Measurements from ENCODE around the gene SPATA31D1.

SPATA31D1 gene

DNA sequence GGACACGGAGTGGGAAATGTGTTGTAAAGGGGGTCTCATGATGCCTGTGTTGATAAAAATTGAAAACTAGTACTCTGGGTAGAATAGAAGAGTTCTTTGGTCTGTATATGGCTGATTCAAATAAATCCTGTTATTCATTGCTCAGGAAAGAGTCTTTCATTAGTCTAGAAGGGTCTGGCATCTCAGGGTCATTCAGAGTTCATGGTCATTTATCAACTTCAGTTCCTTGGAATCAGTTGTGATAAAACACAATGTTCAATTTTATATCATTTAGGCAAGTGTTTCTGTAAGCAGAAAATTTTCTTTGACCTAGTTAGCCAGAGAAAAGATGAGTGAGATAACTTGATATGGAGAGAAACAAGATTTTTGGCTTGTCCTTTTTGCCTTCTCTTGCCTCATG lies 36.3 kb downstream of the SPATA31D1 start:
- DNase-seq = no peak

DNA sequence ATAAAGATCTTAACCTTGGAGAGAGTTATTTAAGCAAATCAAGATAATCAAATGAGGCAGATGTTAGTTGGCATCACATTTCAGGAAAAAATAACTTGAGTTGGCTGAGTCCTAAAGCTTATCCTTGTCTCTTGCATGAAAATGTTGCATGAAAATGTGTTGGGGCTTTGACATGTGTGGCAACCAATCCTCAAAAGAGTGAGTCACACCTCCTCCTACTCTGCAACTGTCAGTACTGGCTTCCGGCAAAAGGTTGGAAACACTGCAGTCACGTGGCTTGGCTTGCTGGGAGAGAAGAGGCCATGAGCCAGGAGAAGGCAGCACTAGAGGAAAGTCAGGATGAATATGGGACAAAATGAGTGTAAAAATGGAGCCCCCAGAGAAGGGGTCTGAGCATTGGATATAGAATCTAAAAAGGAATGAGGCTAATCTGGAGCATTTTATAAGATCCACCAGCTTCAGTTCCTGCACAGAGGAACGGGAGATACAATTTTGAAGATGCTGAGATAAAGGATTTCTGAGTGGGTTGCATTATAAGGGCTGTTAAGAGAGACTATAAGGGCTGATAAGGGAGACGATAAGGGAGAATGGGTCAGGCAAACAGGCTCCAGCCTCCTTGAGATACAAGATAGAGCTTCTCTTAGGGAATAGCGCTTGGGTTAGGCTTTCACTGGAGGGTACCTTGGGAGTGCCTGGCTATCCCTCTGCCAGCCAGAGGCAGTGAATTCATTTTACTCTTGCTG lies 43.1 kb downstream of the SPATA31D1 start:
- no peak for DNase-seq

DNA sequence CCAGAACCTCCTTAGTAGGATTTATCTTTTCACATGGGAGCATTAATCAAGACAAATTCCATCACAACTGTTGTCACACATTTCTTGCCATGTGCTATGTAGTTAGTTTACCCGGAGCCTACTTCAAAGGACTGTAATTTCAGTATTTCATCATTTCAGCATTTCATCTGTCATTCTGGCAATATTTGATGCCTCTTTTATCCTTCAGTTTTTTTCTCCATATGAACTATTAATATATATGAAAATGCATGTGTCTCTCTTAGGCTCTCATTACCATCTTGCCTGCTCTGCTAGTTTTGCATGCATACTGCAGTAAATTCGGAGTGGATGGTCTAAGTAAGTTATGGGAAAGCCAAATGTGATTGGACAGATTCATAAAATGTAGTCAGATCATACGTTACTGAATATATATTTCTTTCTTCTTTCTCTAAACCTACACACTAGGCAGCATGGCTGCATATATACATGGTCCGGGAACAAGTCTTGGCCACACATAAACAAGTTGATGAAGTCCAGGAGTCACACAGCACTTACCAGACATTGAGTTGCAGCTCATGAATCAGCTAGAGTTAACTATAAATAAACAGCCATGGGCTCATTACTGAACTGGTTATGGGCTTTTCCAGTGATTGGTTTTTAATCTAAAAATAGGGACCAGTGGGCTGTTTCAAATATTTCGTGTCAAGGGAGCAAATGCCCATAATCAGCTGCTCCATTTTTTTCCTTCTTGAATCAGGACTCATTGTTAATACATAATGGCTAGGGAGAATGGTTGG lies 46.6 kb downstream of the SPATA31D1 start:
- no peak for DNase-seq

DNA sequence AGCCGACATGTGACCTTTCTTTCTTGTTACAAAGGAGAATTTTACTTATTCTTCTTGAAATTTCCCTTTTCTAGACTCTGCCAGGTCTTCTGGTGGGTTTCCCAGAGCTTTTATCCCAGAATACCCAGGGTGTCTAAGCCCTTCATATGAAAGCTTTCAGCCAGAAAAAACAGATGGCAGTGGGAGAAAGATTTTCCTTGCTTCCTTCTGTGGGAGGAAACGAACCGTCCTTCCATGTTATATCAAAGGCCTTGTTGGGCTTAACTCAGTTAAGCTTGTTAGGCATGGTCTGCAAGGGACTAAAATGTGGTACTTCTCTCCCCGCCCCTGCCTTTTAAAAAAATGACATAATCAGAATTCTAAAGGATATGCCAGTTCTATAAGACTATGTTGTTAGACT lies 47.5 kb downstream of the SPATA31D1 start:
- DNase-seq = no peak

DNA sequence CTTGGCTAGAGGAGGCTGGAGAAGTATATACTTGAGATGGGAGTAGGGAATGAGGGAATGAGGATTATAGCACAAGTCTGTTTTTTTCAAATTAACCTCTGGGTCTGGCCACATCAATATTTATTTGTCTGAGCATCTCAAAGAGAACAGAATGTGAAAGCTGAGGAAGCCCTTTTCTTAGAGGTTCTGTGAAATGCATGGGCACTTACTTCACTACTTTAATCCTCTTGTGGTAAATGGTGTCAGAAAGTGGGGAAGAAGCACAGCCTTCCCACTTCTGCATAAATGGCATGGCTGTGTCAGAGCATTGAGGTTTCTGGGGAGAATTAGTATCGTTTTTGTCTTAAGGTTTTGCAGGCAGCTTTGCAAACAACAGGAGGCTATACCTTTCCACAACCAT lies 48.6 kb downstream of the SPATA31D1 start:
- no peak for DNase-seq

DNA sequence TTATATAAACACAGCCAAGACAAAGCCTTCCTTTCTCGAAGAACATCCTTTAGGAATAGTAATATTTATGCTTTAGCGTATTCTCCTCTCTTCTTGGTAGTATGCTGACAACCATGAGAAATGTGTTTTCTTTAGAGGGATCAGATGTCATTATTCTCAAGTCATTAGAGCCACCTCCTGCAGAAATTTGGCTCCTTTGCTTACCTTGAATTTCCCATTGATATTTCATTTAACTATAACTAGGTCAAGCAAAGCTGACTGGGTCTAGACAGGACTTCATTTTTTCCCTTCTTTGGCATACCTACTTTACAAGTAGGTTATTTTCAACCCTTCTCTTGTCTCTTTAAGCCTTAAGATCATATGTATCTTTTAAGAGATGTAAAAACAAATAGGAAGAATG lies 50.3 kb downstream of the SPATA31D1 start:
- no peak for DNase-seq

All from stimulated activated CD4-positive, alpha-beta T cell treated with anti-CD3 and anti-CD28 coated beads, Interleukin-1b, Interleukin-23, amount 100 ng/mL, for 48 hours (primary cell).